NCI-H446 treated with DMSO at 0.1 percent for 48 hours (cell line): ENCODE measurements around the gene NPAS3.

Experiments
- DNase-seq: peaks from one replicate; lab custom pipeline; 2025; lab: John Stamatoyannopoulos, UW

The NPAS3 gene

GRCh38 chr14:33794791-33795305, 856.2 kb downstream of the NPAS3 start:
- no peak for DNase-seq

GRCh38 chr14:33796356-33796755, 857.7 kb downstream of the NPAS3 start:
- DNase-seq, result no peak

GRCh38 chr14:33799705-33800570, 861.3 kb downstream of the NPAS3 start:
- no peak for DNase-seq

DNA sequence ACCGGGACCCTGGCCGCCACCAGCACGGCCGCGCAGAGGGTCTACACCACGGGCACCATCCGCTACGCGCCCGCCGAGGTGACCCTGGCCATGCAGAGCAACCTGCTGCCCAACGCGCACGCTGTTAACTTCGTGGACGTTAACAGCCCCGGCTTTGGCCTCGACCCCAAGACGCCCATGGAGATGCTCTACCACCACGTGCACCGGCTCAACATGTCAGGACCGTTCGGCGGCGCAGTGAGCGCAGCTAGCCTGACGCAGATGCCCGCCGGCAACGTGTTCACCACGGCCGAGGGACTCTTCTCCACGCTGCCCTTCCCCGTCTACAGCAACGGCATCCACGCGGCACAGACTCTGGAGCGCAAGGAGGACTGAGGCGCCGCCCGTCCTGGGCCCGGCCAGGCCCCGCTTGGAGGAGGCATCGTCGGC, 862.1 kb downstream of the NPAS3 start:
- no peak for DNase-seq

DNA sequence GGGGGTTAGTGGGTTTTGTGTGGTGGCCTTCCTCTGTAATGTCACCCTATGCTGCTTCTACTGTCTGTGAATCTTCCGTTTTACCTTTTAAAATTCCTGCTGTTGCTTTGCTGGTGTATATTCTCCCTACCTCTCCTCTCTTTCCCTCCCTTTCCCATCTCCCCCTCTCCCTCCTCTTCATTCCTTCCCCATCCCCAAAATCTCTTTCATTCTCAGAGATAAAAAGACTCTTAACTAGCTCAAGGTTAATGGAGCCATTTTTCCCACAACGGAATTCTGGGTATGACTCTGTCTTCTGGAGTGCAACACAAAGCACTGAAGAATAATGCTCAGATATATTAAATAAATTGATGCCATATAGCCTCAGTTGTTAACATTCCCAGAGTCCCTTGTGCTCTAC, 864.1 kb downstream of the NPAS3 start:
- DNase-seq, result no peak

GRCh38 chr14:33805593-33805992, 866.9 kb downstream of the NPAS3 start:
- DNase-seq, result no peak

- DNase-seq, result no peak
Observed at GRCh38 chr14:33806905-33807304, 868.2 kb downstream of the NPAS3 start.

DNA sequence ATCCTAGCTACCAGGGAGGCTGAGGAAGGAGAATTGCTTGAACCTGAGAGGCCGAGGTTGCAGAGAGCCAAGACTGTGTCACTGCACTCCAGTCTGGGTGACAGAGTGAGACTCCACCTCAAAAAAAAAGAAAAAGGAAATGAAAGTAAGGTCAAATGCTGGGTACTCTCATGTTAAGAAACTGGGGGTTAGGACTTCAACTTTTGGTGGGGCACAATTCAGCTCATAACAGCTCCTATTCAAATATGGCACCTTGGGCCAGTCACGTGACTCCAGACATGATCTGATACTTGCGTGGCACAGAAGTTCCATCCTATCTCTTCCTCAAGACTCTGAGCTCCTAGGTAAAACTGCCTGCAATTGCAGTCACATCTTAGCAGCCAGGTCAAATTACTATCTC, 869.5 kb downstream of the NPAS3 start:
- DNase-seq, result no peak

DNA sequence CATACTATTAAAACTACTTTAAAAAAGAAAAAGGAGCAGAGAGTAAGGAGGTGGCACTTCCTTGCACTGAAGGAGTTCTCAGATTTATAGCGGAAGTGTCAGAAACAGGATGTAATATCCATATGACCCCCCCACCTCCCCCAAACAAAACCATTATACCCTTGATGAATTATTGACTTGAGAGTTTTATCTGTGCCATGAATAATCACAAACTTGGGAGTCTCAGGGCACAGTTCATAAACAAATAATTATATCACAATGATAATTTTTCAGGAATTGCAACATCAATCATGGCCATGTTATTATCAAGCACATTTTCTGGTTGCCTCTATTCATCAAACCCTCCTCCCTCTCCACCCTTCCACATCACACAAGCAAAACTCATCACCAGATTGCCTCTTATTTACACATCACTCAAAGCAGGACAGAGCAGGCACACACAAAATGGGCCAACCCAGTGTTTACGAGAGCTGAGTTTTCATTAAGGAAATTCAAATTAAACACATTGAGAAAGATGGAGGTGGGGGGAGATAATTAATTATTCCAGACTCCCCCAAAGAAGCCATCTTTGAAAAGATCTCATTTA, 870.8 kb downstream of the NPAS3 start:
- no peak for DNase-seq

DNA sequence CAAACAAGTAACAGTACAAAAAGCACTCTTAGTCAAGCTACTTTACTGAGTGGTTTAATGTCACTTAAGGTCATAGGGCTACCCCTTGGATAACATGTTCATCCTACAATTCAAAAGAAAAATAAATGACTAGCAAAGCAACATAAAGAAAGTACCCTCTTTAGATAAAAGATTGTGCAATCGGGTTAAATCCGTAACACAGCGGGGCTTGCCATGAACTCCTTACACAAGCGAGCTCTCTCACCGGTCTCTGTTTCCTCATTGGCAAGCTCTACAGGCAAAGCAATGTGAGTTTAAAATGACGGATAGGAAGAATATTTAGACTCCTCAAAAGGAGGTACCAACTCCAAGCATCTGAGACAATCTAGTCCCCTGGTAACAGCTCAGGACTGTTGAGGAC, 871.6 kb downstream of the NPAS3 start:
- DNase-seq, result no peak

GRCh38 chr14:33811721-33812120, 873.0 kb downstream of the NPAS3 start:
- DNase-seq, result no peak

GRCh38 chr14:33812181-33812580, 873.5 kb downstream of the NPAS3 start:
- DNase-seq, result no peak

DNA sequence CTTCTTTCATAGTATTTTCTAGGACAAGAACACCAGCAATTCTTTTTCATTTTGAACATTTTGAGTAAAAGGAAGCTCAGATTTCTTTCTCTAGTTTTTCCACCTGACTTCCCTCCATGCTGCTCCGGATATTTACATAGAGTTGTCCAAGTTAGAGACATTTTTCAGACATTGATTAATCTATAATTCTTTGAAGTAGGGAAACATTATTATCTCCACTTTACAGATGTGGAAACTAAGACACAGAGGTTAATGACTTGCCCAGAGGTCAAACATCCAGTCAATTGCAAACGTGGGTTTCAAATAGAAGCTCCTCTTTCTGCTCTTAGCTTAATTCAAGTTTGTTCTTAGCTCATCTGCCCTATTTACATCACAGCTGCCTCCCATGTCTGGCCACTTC, 873.9 kb downstream of the NPAS3 start:
- DNase-seq, result no peak

GRCh38 chr14:33814010-33814409, 875.3 kb downstream of the NPAS3 start:
- no peak for DNase-seq

DNA sequence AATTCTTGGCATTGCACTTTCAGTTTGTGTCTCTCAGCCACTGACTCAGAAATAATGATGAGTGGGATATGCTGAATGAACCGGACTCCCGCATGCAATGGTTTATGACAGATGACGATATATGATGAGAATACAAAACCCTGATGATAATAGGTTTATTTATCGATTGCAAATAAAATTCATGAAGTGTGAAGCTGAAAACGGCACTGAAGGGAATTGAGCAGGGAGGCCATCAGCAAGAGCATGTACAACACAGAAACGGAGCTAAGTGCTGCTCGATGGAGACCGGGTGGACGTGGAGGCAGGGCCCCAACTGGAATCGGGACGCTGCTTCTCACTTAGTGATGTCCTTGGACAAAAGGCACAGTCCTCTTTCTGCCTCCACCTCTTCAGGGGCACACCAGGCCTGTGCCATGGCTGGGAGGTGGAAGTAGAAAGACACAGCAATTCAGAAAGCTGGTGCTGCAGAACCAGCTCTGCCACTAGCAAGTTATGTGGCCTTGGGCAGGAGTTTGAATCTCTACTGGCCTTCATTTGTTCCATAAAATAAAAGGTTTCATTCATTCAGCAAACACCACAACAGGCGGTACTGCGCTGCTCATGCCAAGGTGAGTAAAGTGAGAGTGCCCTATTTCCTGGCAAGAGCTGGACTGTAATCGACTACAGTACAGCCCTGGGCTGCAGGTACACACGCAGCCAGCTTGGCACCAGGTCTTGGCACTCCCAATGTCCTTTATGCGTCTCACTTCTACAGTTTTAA, 895.2 kb downstream of the NPAS3 start:
- DNase-seq, result no peak

- DNase-seq, result no peak
Observed at GRCh38 chr14:33834466-33835260, 896.0 kb downstream of the NPAS3 start.

DNA sequence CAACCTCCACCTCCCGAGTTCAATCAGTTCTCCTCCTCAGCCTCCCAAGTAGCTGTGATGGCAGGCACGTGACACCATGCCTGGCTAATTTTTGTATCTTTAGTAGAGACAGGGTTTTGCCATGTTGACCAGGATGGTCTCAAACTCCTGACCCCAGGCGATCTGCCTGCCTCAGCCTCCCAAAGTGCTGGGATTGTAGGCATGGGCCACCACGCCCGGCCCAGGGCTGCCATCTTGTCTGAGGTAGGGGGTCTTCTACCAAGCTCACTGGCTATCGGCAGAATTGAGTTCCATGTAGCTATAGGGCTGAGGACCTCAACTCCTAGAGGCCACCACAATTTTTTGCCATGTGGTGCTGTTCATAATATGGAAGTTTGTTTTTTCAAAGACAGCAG, 896.6 kb downstream of the NPAS3 start:
- no peak for DNase-seq

DNA sequence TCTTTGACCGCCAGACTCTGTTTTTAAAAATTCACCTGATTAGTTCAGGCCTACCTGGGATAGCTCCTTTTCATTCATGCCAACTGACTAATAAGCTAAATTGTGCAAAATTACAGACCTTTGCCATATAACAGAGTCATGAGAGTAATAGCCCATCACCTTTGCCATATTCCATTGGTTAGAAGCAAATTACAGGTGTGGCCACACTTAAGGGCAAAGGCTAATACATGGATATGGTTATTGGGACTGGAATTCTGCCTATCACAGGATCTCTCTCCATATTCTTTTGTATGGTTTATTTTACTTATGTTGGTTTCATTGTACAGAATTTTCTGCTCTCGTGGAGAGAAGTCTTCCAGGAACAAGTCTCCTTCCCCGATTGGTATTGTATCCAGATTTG, 897.0 kb downstream of the NPAS3 start:
- DNase-seq, result no peak

- no peak for DNase-seq
Observed at GRCh38 chr14:33836203-33836899, 897.7 kb downstream of the NPAS3 start.

DNA sequence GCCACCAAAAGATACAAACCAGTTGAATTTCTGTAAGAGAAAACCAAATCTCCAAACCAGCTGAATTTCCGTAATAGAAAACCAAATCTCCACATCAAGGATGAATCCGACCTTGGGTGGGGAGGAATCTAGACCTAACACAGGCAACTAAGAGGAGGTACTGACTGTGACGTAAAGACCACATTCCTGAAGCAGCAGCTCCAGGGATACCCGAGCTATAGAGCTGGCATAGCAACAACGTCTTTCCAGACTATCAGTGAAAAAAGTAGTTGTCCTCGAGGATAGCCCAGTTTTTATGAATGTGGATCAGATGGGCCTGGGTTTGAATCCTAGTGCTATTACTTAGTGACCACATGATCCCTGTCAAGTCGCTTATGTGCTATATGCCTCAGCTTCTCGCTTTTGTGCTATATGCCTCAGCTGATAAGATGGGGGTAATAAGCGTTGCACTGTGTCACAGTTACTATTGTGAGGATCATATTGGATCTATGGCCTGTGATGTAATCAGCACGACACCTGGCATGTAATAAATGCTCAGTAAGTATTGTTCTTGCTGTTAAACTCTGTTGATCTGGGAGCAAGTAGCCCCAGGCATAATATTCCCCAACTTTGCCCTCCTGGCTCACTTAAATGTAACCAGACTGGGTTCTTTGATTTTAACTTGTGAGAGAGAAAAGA, 898.4 kb downstream of the NPAS3 start:
- DNase-seq, result no peak
